Ureter (tissue), 1 donor: ENCODE measurements around the gene DPYSL4. TPM values are rescaled to one million over a fixed set of nuclear protein-coding genes. Genes with fewer than 3 reads are reported as not detected.

Experiments
- DNase-seq: peaks from one replicate; pipeline ENCODE4 v3.0.0-alpha.2; 2020; ENCODE audit warnings: low spot score
- total RNA-seq: library from RNA; stranded (reverse); gene quantifications from one replicate; pipeline ENCODE4 v1.2.4, GENCODE V29; 2023
- donor health status: DM: yes; HTN: yes; CAD: no.

Gene DPYSL4
- total RNA-seq, 1 donor from 2014 or later: 2.1 TPM

GRCh38 chr10:132163826-132164515 is 22.8 kb upstream of the DPYSL4 start:
- DNase-seq: no peak

GRCh38 chr10:132164761-132165278 is 21.9 kb upstream of the DPYSL4 start:
- no peak for DNase-seq

- no peak for DNase-seq
Measured at GRCh38 chr10:132165416-132165980, 21.2 kb upstream of the DPYSL4 start.

GRCh38 chr10:132166216-132166950 is 20.4 kb upstream of the DPYSL4 start:
- no peak for DNase-seq

GRCh38 chr10:132167041-132167674 is 19.6 kb upstream of the DPYSL4 start:
- no peak for DNase-seq

GRCh38 chr10:132167976-132168375 is 18.8 kb upstream of the DPYSL4 start:
- no peak for DNase-seq

- DNase-seq: no peak
Measured at GRCh38 chr10:132168571-132169030, 18.1 kb upstream of the DPYSL4 start.

GRCh38 chr10:132169031-132169765 is 17.6 kb upstream of the DPYSL4 start:
- DNase-seq: no peak

GRCh38 chr10:132169766-132170560 is 16.8 kb upstream of the DPYSL4 start:
- DNase-seq: no peak

- no peak for DNase-seq
Measured at GRCh38 chr10:132170561-132171361, 16.0 kb upstream of the DPYSL4 start.

GRCh38 chr10:132172091-132173066 is 14.4 kb upstream of the DPYSL4 start:
- DNase-seq: no peak

- DNase-seq: no peak
Measured at GRCh38 chr10:132173185-132173584, 13.6 kb upstream of the DPYSL4 start.

- no peak for DNase-seq
Measured at GRCh38 chr10:132174237-132174636, 12.5 kb upstream of the DPYSL4 start.

GRCh38 chr10:132175408-132175807 is 11.3 kb upstream of the DPYSL4 start:
- DNase-seq: no peak

- no peak for DNase-seq
Measured at GRCh38 chr10:132175907-132176581, 10.7 kb upstream of the DPYSL4 start.

GRCh38 chr10:132176623-132177500 is 9.9 kb upstream of the DPYSL4 start:
- no peak for DNase-seq

GRCh38 chr10:132178046-132178445 is 8.7 kb upstream of the DPYSL4 start:
- no peak for DNase-seq
